ENCODE measurements around the gene ST8SIA3. TPM values are rescaled to one million over a fixed set of nuclear protein-coding genes. Genes with fewer than 3 reads are reported as not detected.

The ST8SIA3 gene
- total RNA-seq, 4 donors from 2014 or later, result not detected

DNA sequence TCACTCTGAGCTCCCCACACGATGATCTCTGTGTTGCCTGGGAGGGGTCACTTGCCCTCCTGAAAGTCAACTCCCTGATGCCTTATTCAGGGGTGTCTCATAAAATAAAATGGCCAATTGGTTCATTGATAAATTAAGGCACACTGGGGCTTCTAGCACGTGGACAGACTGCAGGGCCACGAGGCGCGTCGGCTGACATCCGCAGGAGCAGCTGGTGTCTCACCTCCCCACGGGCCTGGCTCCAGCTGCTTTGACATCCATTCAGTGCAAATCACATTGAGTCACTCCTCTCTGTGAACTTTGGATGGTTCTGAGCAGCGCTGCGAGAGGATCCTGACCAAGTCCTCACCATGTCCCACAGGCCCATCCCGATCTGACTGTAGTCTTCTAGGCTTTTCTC is 4.6 kb upstream of the ST8SIA3 start:
- intact Hi-C loops (cut with DNase I), result no loop called here
- Histone ChIP-seq H3K4me1 (no peaks in the 10 kb centered on the region), H3K27ac (no peak overlapping the region), H3K36me3 (no peaks in the 10 kb centered on the region), H3K27me3 (peaks cover 0 to 28% (median 0%) of the 10 kb centered on the region in 4 donors), H3K9me3 (no peaks in the 10 kb centered on the region), H3K4me3 (no peak overlapping the region)
- no peak for TF ChIP-seq POLR2A (IDR thresholded peaks at IDR 0.05)
- TF ChIP-seq, protein P1, sequence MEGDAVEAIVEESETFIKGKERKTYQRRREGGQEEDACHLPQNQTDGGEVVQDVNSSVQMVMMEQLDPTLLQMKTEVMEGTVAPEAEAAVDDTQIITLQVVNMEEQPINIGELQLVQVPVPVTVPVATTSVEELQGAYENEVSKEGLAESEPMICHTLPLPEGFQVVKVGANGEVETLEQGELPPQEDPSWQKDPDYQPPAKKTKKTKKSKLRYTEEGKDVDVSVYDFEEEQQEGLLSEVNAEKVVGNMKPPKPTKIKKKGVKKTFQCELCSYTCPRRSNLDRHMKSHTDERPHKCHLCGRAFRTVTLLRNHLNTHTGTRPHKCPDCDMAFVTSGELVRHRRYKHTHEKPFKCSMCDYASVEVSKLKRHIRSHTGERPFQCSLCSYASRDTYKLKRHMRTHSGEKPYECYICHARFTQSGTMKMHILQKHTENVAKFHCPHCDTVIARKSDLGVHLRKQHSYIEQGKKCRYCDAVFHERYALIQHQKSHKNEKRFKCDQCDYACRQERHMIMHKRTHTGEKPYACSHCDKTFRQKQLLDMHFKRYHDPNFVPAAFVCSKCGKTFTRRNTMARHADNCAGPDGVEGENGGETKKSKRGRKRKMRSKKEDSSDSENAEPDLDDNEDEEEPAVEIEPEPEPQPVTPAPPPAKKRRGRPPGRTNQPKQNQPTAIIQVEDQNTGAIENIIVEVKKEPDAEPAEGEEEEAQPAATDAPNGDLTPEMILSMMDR (IDR thresholded peaks at IDR 0.05), result no peak
- DNase-seq, result no peak
- WGBS, 2 donors, result 64 to 67% methylated on average over 8 to 11 of the region's 11 CpGs

DNA sequence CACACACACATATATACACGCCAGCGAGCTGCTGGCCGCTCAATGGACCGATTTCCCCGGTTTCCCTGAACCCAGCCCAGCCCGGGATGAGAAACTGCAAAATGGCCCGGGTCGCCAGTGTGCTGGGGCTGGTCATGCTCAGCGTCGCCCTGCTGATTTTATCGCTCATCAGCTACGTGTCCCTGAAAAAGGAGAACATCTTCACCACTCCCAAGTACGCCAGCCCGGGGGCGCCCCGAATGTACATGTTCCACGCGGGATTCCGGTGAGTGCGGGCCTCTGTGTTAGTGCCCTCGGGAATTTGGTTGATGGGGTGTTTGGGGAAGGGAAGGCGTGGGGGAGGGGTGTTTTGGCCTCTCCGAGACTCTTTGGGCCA is 392 bp downstream of the ST8SIA3 start:
- no peak overlapping the region for H3K27ac ChIP-seq
- H3K36me3 ChIP-seq, result no peaks in the 10 kb centered on the region
- intact Hi-C loops (cut with DNase I), result no loop called here
- 6 to 15% methylated on average over 3 to 8 of the region's 23 CpGs for WGBS, 2 donors
- H3K4me1 ChIP-seq, result peaks cover 0 to 10% (median 0%) of the 10 kb centered on the region in 3 donors
- TF ChIP-seq POLR2A (IDR thresholded peaks at IDR 0.05), result no peak
- TF ChIP-seq, protein P1 (IDR thresholded peaks at IDR 0.05), result no peak
- H3K27me3 ChIP-seq, result peaks cover 0 to 57% (median 12%) of the 10 kb centered on the region in 4 donors
- DNase-seq, result no peak
- no peak overlapping the region for H3K4me3 ChIP-seq
- peaks cover 0 to 8% (median 0%) of the 10 kb centered on the region in 3 donors for H3K9me3 ChIP-seq

DNA sequence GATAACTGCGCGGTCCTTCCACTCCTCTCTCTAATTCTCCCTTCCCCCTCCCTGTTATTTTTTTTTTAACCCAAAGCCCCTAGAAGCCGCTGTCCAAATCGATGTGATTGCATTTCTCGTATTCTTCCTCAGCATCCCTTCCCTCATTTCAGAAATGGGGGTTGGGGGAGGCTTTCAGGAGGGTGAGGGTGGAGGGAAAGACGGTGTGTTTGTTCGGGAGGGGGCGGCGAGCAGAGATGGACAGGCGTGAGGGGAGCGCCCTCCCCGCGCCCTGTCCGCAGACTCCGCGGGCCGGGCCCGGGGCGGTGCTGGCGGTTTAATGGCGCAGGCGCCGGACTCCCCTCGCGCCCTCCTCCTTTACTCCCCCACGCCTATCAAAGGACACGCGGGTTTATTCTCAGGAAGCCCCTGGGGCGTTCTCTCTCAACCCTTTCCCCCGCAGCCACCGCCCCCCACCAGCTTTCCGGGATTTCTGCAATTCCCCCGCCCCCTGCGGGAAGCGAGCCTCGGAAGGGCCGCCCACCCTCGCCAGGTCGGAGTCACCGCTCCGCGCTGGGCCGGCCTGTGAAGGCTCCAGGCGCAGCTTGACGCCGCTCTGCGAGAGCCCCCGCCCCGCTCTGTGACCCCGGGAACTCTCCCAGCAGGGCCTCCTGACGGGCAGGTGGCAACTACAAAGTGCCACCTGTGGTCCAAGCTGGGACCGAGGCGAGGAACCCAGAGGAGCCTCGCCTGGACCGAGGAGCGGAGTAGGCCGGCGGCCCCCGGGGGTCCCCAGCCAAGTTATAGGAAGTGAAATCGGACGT is 981 bp downstream of the ST8SIA3 start:
- intact Hi-C loops (cut with DNase I), result no loop called here
- no peak for TF ChIP-seq POLR2A (IDR thresholded peaks at IDR 0.05)
- H3K27me3 ChIP-seq, result peaks cover 0 to 57% (median 12%) of the 10 kb centered on the region in 4 donors

DNA sequence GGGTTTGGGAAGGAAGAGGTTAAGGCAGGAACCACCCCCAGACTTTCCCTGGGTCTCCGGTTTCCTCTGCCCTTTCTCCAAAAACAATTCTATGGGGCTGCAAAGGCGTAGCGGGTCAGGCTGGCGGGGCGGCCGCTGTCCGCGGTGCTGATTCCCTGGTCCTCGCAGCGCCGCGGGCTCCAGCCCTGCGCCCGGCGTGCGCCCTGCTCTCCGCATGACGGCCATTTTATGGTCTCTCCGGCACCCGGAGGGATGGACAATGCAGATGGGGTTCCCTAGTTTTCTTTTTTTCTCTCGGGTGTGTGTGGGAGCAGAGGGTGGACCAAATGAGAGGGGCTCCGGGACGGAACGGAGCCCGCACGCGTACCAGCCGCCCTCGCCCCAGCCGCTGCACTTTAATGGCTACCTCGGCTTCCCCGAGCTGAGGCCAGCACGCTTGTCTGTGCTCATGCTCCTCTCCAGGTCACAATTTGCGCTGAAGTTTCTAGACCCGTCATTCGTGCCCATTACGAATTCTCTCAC is 1.6 kb downstream of the ST8SIA3 start:
- intact Hi-C loops (cut with DNase I), result no loop called here
- Histone ChIP-seq H3K27ac (no peak overlapping the region), H3K4me1 (peaks cover 0 to 10% (median 0%) of the 10 kb centered on the region in 3 donors), H3K4me3 (no peak overlapping the region), H3K36me3 (no peaks in the 10 kb centered on the region), H3K27me3 (peaks cover 0 to 57% (median 12%) of the 10 kb centered on the region in 4 donors), H3K9me3 (peaks cover 0 to 8% (median 0%) of the 10 kb centered on the region in 3 donors)
- DNase-seq, result no peak
- TF ChIP-seq, protein P1 (IDR thresholded peaks at IDR 0.05), result no peak
- TF ChIP-seq POLR2A (IDR thresholded peaks at IDR 0.05), result no peak
- 16% methylated on average over 16 of the region's 37 CpGs; no CpG with 5 or more reads in 1 of the 2 donors for WGBS, 2 donors

More for the DNA sequence above, 981 bp downstream of the ST8SIA3 start:
- peaks cover 0 to 10% (median 0%) of the 10 kb centered on the region in 3 donors for H3K4me1 ChIP-seq
- no peak overlapping the region for H3K27ac ChIP-seq
- DNase-seq, result no peak
- no peak overlapping the region for H3K4me3 ChIP-seq
- H3K9me3 ChIP-seq, result peaks cover 0 to 8% (median 0%) of the 10 kb centered on the region in 3 donors
- WGBS, 2 donors, result 5 to 9% methylated on average over 4 to 28 of the region's 61 CpGs
- no peaks in the 10 kb centered on the region for H3K36me3 ChIP-seq

DNA sequence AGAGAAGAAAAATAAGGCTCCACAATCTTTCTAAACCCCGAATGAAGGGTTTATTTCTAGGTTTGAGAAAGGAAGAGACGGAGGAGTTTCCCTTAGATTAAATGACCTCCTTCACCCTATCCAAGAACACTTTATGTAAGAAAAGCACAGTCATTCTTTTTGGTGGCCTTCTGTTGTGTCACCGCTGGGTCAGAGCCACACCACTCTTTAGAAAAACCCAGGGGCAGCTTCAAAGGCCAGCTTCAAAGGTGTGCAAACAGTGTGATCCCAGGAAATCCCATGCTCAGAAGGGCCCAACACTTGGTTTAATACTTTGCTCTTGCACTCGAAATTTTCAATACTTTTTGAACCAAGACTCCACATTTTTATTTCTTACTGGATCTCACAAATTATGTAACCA is 7.1 kb downstream of the ST8SIA3 start:
- Histone ChIP-seq H3K27me3 (peaks cover 0 to 18% (median under 1%) of the 10 kb centered on the region in 4 donors), H3K36me3 (no peaks in the 10 kb centered on the region), H3K4me3 (no peak overlapping the region), H3K9me3 (peaks cover 0 to under 1% (median 0%) of the 10 kb centered on the region in 3 donors), H3K27ac (no peak overlapping the region), H3K4me1 (no peaks in the 10 kb centered on the region)
- no peak for TF ChIP-seq POLR2A (IDR thresholded peaks at IDR 0.05)
- TF ChIP-seq, protein P1 (IDR thresholded peaks at IDR 0.05), result no peak
- intact Hi-C loops (cut with DNase I), result no loop called here
- no peak for DNase-seq
- WGBS, 2 donors, result 21 to 49% methylated on average over 4 of the region's 4 CpGs

Data from esophagus squamous epithelium (tissue), 5 donors.